H9 (cell line): ENCODE data around the gene TEAD2. TPM values are rescaled to one million over a fixed set of nuclear protein-coding genes. Genes with fewer than 3 reads are reported as not detected.

Source experiments
- DNase-seq: peaks from one replicate; pipeline ENCODE4 v3.0.0-alpha.2; 2017
- H2AFZ ChIP-seq: one replicate; pipeline ENCODE4 v1.6.1; 2013; ENCODE audit warnings: mild to moderate bottlenecking, low read length, control low read depth, moderate library complexity
- H2AK5ac ChIP-seq: 2 replicates; pipeline ENCODE4 v1.6.1; 2013; ENCODE audit warnings: low read length, control low read depth, mixed read lengths; ENCODE audit not compliant: insufficient read length
- H2BK120ac ChIP-seq: one replicate; pipeline ENCODE4 v1.6.1; 2013; ENCODE audit warnings: low read depth, mild to moderate bottlenecking, low read length, control low read depth, inconsistent platforms; ENCODE audit not compliant: poor library complexity, severe bottlenecking
- H2BK12ac ChIP-seq: 2 replicates; pipeline ENCODE4 v1.6.1; 2013; ENCODE audit warnings: low read length, control low read depth, mixed read lengths, low read depth; ENCODE audit not compliant: insufficient read length
- H2BK15ac ChIP-seq: 2 replicates; pipeline ENCODE4 v1.6.1; 2013; ENCODE audit warnings: low read depth, low read length, control low read depth
- H2BK20ac ChIP-seq: one replicate; pipeline ENCODE4 v1.6.1; 2013; ENCODE audit warnings: low read depth, mild to moderate bottlenecking, low read length, control low read depth, inconsistent platforms; ENCODE audit not compliant: poor library complexity, severe bottlenecking
- H2BK5ac ChIP-seq: 2 replicates; pipeline ENCODE4 v1.6.1; 2013; ENCODE audit warnings: low read length, control low read depth, mixed read lengths; ENCODE audit not compliant: insufficient read length
- H3K14ac ChIP-seq: 2 replicates; pipeline ENCODE4 v1.6.1; 2013; ENCODE audit warnings: low read length, control low read depth; ENCODE audit not compliant: insufficient read depth
- H3K18ac ChIP-seq: 2 replicates; pipeline ENCODE4 v1.6.1; 2013; ENCODE audit warnings: low read depth, mild to moderate bottlenecking, mixed read lengths, low read length, control low read depth; ENCODE audit not compliant: insufficient read length
- H3K23ac ChIP-seq: 2 replicates; pipeline ENCODE4 v1.6.1; 2013; ENCODE audit warnings: low read length, control low read depth, mixed read lengths, low read depth; ENCODE audit not compliant: insufficient read length
- H3K23me2 ChIP-seq: 2 replicates; pipeline ENCODE4 v1.6.1; 2013; ENCODE audit warnings: low read depth, mild to moderate bottlenecking, mixed read lengths, low read length, control low read depth; ENCODE audit not compliant: insufficient read length, poor library complexity, severe bottlenecking
- H3K27ac ChIP-seq: 2 replicates; pipeline ENCODE4 v1.5.1; 2013; ENCODE audit warnings: low read length, control low read depth, mixed read lengths, low read depth; ENCODE audit not compliant: insufficient read length
- H3K27me3 ChIP-seq: 2 replicates; pipeline ENCODE4 v1.6.1; 2013; ENCODE audit warnings: low read length, control low read depth, inconsistent platforms; ENCODE audit not compliant: insufficient read depth
- H3K4ac ChIP-seq: 2 replicates; pipeline ENCODE4 v1.6.1; 2013; ENCODE audit warnings: low read depth, mild to moderate bottlenecking, control low read depth, inconsistent platforms, low read length, moderate library complexity
- H3K4me1 ChIP-seq: 2 replicates; pipeline ENCODE4 v1.6.1; 2013; ENCODE audit warnings: low read length, control low read depth, inconsistent platforms; ENCODE audit not compliant: insufficient read depth
- H3K4me2 ChIP-seq: 2 replicates; pipeline ENCODE4 v1.6.1; 2013; ENCODE audit warnings: low read length, control low read depth, mixed read lengths; ENCODE audit not compliant: insufficient read length, insufficient read depth
- H3K56ac ChIP-seq: 2 replicates; pipeline ENCODE4 v1.6.1; 2013; ENCODE audit warnings: low read depth, mild to moderate bottlenecking, mixed read lengths, low read length, control low read depth; ENCODE audit not compliant: insufficient read length
- H3K79me1 ChIP-seq: 2 replicates; pipeline ENCODE4 v1.6.1; 2013; ENCODE audit warnings: low read depth, mild to moderate bottlenecking, moderate library complexity, low read length, control low read depth, inconsistent platforms; ENCODE audit not compliant: insufficient read depth, poor library complexity, severe bottlenecking
- H3K79me2 ChIP-seq: 2 replicates; pipeline ENCODE4 v1.6.1; 2013; ENCODE audit warnings: low read length, control low read depth, inconsistent platforms; ENCODE audit not compliant: insufficient read depth
- H3K9ac ChIP-seq: 2 replicates; pipeline ENCODE4 v1.6.1; 2013; ENCODE audit warnings: low read length, control low read depth, mixed read lengths; ENCODE audit not compliant: insufficient read length; ENCODE audit errors: extremely low read depth
- H3K9me3 ChIP-seq: one replicate; pipeline ENCODE4 v1.6.1; 2013; ENCODE audit warnings: low read depth, low read length, inconsistent platforms; ENCODE audit not compliant: control insufficient read depth
- H3T11ph ChIP-seq: one replicate; pipeline ENCODE4 v1.6.1; 2013; ENCODE audit warnings: mild to moderate bottlenecking, low read length, control low read depth, inconsistent platforms
- H4K20me1 ChIP-seq: one replicate; pipeline ENCODE4 v1.6.1; 2013; ENCODE audit not compliant: control insufficient read depth, insufficient read length, insufficient read depth
- H4K5ac ChIP-seq: 2 replicates; pipeline ENCODE4 v1.6.1; 2013; ENCODE audit warnings: low read depth, mild to moderate bottlenecking, mixed read lengths, low read length, control low read depth; ENCODE audit not compliant: insufficient read length
- H4K8ac ChIP-seq: replicated peaks from 2 replicates; pipeline ENCODE4 v1.6.1; 2013; ENCODE audit warnings: low read length, control low read depth, mixed read lengths, low read depth; ENCODE audit not compliant: insufficient read length
- H4K91ac ChIP-seq: 2 replicates; pipeline ENCODE4 v1.6.1; 2013; ENCODE audit warnings: low read depth, mild to moderate bottlenecking, moderate library complexity, mixed read lengths, low read length, control low read depth; ENCODE audit not compliant: insufficient read length
- H3K27ac Mint-ChIP-seq, 3 experiments: 2 replicates in 2 of 3; 3 replicates in 1 of 3; pipeline ENCODE4 v1.8.0; 2020 to 2021; ENCODE audit warnings: mixed read lengths in 3 of 3, mild to moderate bottlenecking in 1 of 3, moderate library complexity in 1 of 3
- H3K27me3 Mint-ChIP-seq: 2 replicates; pipeline ENCODE4 v1.8.0; 2021; ENCODE audit warnings: low read depth, mild to moderate bottlenecking, moderate library complexity, mixed read lengths
- H3K36me3 Mint-ChIP-seq, 3 experiments: 2 replicates in 2 of 3; 3 replicates in 1 of 3; pipeline ENCODE4 v1.8.0; 2020 to 2021; ENCODE audit warnings: low read depth in 3 of 3, mixed read lengths in 3 of 3; ENCODE audit not compliant: insufficient read depth in 1 of 3
- H3K4me1 Mint-ChIP-seq, 2 experiments: 2 replicates each; pipeline ENCODE4 v1.8.0; 2020; ENCODE audit warnings: mixed read lengths in 2 of 2
- H3K4me3 Mint-ChIP-seq, 2 experiments: 2 replicates in 1 of 2; 3 replicates in 1 of 2; pipeline ENCODE4 v1.8.0; 2020 to 2021; ENCODE audit warnings: mild to moderate bottlenecking in 2 of 2, mixed read lengths in 2 of 2, moderate library complexity in 1 of 2
- H3K9me3 Mint-ChIP-seq, 2 experiments: 2 replicates in 1 of 2; 3 replicates in 1 of 2; pipeline ENCODE4 v1.8.0; 2020; ENCODE audit warnings: mild to moderate bottlenecking in 2 of 2, mixed read lengths in 2 of 2, moderate library complexity in 1 of 2
- CTCF ChIP-seq: fragments of 200-600 bp; sonication (generic); conservative IDR thresholded peaks from 3 replicates; pipeline ENCODE4 v1.8.0; 2021; ENCODE audit warnings: antibody characterized with exemption, mild to moderate bottlenecking
- WGBS: extraction: QIAGEN DNeasy Blood & Tissue Kit; methylation state at CpG from one replicate; pipeline ENCODE4 v1.1.7; 2013; ENCODE audit warnings: missing lambda C conversion rate, low lambda C conversion rate, mixed read lengths; ENCODE audit not compliant: insufficient read length; ENCODE audit errors: extremely low coverage; 5-methylcytosine and 5-hydroxymethylcytosine counted together
- total RNA-seq: library from RNA; stranded (reverse); gene quantifications from 2 replicates; pipeline ENCODE4 v1.2.1, GENCODE V29; 2021

The TEAD2 gene
- total RNA-seq, 1 experiment from 2014 or later: 126 TPM

GRCh38 chr19:49398001-49398615, 35.9 kb upstream of the TEAD2 start:
- Histone ChIP-seq H3K79me1 (no peaks in the 10 kb centered on the region), H2BK120ac (no peak overlapping the region), H3K18ac (no peak overlapping the region), H4K20me1 (no peaks in the 10 kb centered on the region), H4K5ac (no peak overlapping the region), H3K23me2 (no peaks in the 10 kb centered on the region), H2AFZ (no peak overlapping the region), H2BK20ac (no peak overlapping the region), H3K23ac (no peak overlapping the region), H3K27ac (no peak overlapping the region), H2BK12ac (no peak overlapping the region), H3K56ac (no peak overlapping the region), H3K4me1 (no peaks in the 10 kb centered on the region; the same call in 1 of the 2 replicates), H3K9ac (no peak overlapping the region), H2AK5ac (no peak overlapping the region), H4K8ac (no peak overlapping the region), H3K14ac (no peak overlapping the region), H3K4ac (no peak overlapping the region), H2BK15ac (no peak overlapping the region), H3K27me3 (no peaks in the 10 kb centered on the region), H3T11ph (no peak overlapping the region), H4K91ac (no peak overlapping the region), H3K79me2 (no peaks in the 10 kb centered on the region), H3K4me2 (no peak overlapping the region), H3K9me3 (no peaks in the 10 kb centered on the region), H2BK5ac (no peak overlapping the region)
- no peak for DNase-seq
- no peaks in the 10 kb centered on the region; a peak in 1 of 5 replicates for H3K9me3 Mint-ChIP-seq
- peaks cover 4% of the 10 kb centered on the region; the same call in 1 of the 2 replicates for H3K27me3 Mint-ChIP-seq
- TF ChIP-seq CTCF: no peak
- no peak overlapping the region for H3K4me3 Mint-ChIP-seq
- WGBS: no CpG with 5 or more reads among the region's 11 CpGs
- 0 out of 7 replicates have a peak overlapping the region, but pooled peaks of 1 of the 3 experiments have one; percentile 1 for H3K27ac Mint-ChIP-seq
- H3K4me1 Mint-ChIP-seq: peaks cover 45 to 65% of the 10 kb centered on the region in 2 experiments
- H3K36me3 Mint-ChIP-seq: no peaks in the 10 kb centered on the region
